CD14-positive monocyte (primary cell): ENCODE data around the gene DNMT3A. TPM values are rescaled to one million over a fixed set of nuclear protein-coding genes. Genes with fewer than 3 reads are reported as not detected.

Source experiments
- DNase-seq, 3 donors: peaks; one replicate each; pipeline ENCODE4 v3.0.0-alpha.2; 2011 to 2022
- H2AFZ ChIP-seq: 2 replicates; pipeline ENCODE4 v1.6.0; 2012; ENCODE audit warnings: mild to moderate bottlenecking, low read depth, low read length, inconsistent platforms; ENCODE audit not compliant: insufficient read depth, poor library complexity, severe bottlenecking
- H3K27ac ChIP-seq, 2 donors: 1 replicate in 1 of 2; 2 replicates in 1 of 2; pipeline ENCODE4 v1.5.1; 2012 to 2013; ENCODE audit warnings: low read length in 2 of 2, control low read depth in 1 of 2, inconsistent platforms in 1 of 2, low read depth in 1 of 2, mild to moderate bottlenecking in 1 of 2
- H3K27me3 ChIP-seq, 2 donors: one replicate each; pipeline versions ENCODE4 v1.6.0 to v1.6.1; 2011 to 2013; ENCODE audit warnings: low read length in 2 of 2; ENCODE audit not compliant: control insufficient read depth in 2 of 2, insufficient read depth in 2 of 2
- H3K36me3 ChIP-seq, 2 donors: replicated peaks in 1 of 2; 1 replicate in 1 of 2; 2 replicates in 1 of 2; pipeline versions ENCODE4 v1.5.1 to v1.6.1; 2012 to 2013; ENCODE audit warnings: low read length in 2 of 2, control low read depth in 1 of 2, inconsistent platforms in 1 of 2, mild to moderate bottlenecking in 1 of 2; ENCODE audit not compliant: insufficient read depth in 2 of 2, control insufficient read depth in 1 of 2
- H3K4me1 ChIP-seq, 2 donors: 1 replicate in 1 of 2; 2 replicates in 1 of 2; pipeline versions ENCODE4 v1.5.1 to v1.6.1; 2012 to 2013; ENCODE audit warnings: low read length in 2 of 2, control low read depth in 1 of 2, inconsistent platforms in 1 of 2, mild to moderate bottlenecking in 1 of 2, moderate library complexity in 1 of 2; ENCODE audit not compliant: insufficient read depth in 2 of 2, control insufficient read depth in 1 of 2
- H3K4me2 ChIP-seq: replicated peaks from 2 replicates; pipeline ENCODE3; 2012; ENCODE audit warnings: low read length, moderate library complexity, mild to moderate bottlenecking; ENCODE audit not compliant: poor library complexity, severe bottlenecking; ENCODE audit errors: extremely low read depth
- H3K4me3 ChIP-seq, 3 experiments: fragments of 200-600 bp in 1 of 3; sonication (generic) in 1 of 3; replicated peaks in 1 of 3; 1 replicate in 2 of 3; 2 replicates in 1 of 3; pipeline ENCODE4 v1.5.1; 2011 to 2013; ENCODE audit warnings: low read length in 3 of 3, mild to moderate bottlenecking in 3 of 3, control low read depth in 2 of 3, low read depth in 2 of 3, inconsistent platforms in 1 of 3, moderate library complexity in 1 of 3
- H3K79me2 ChIP-seq: 2 replicates; pipeline ENCODE4 v1.6.0; 2012; ENCODE audit warnings: mild to moderate bottlenecking, control low read depth, inconsistent platforms, low read length, moderate library complexity; ENCODE audit not compliant: insufficient read depth
- H3K9ac ChIP-seq: 2 replicates; pipeline ENCODE4 v1.6.0; 2017; ENCODE audit warnings: low read length, mild to moderate bottlenecking; ENCODE audit not compliant: insufficient read depth, poor library complexity, severe bottlenecking
- H3K9me3 ChIP-seq, 2 donors: replicated peaks in 1 of 2; 1 replicate in 1 of 2; 2 replicates in 1 of 2; pipeline versions ENCODE4 v1.5.1 to v1.6.1; 2012 to 2013; ENCODE audit warnings: low read length in 2 of 2, control low read depth in 1 of 2; ENCODE audit not compliant: control insufficient read depth in 1 of 2, insufficient read depth in 1 of 2
- H4K20me1 ChIP-seq: 2 replicates; pipeline ENCODE4 v1.6.0; 2012; ENCODE audit warnings: mild to moderate bottlenecking, low read length, control low read depth, moderate library complexity; ENCODE audit not compliant: insufficient read depth
- H3K27ac Mint-ChIP-seq, 7 donors: one replicate each; pipeline ENCODE4 v1.8.0; 2020; ENCODE audit warnings: mild to moderate bottlenecking in 7 of 7, mixed read lengths in 7 of 7, moderate library complexity in 6 of 7, inconsistent platforms in 2 of 7
- H3K27me3 Mint-ChIP-seq, 3 donors: one replicate each; pipeline ENCODE4 v1.8.0; 2021 to 2022; ENCODE audit warnings: low read depth in 3 of 3, mild to moderate bottlenecking in 3 of 3, mixed read lengths in 3 of 3, moderate library complexity in 3 of 3, inconsistent platforms in 1 of 3
- H3K36me3 Mint-ChIP-seq, 2 donors: one replicate each; pipeline ENCODE4 v1.8.0; 2020; ENCODE audit warnings: mixed read lengths in 2 of 2, inconsistent platforms in 1 of 2, mild to moderate bottlenecking in 1 of 2
- H3K4me1 Mint-ChIP-seq: one replicate; pipeline ENCODE4 v1.8.0; 2020; ENCODE audit warnings: mild to moderate bottlenecking, mixed read lengths
- H3K4me3 Mint-ChIP-seq, 2 donors: one replicate each; pipeline ENCODE4 v1.8.0; 2020; ENCODE audit warnings: mild to moderate bottlenecking in 2 of 2, mixed read lengths in 2 of 2, moderate library complexity in 1 of 2
- H3K9me3 Mint-ChIP-seq, 7 donors: one replicate each; pipeline ENCODE4 v1.8.0; 2020 to 2022; ENCODE audit warnings: mixed read lengths in 7 of 7, mild to moderate bottlenecking in 6 of 7, moderate library complexity in 6 of 7, inconsistent platforms in 2 of 7
- WGBS: methylation state at CpG from one replicate; pipeline ENCODE4 v1.1.5; 2013; ENCODE audit warnings: missing lambda C conversion rate; ENCODE audit not compliant: insufficient coverage; 5-methylcytosine and 5-hydroxymethylcytosine counted together
- intact Hi-C, 2 donors: fragments of 100-400 bp; cut with micrococcal nuclease; formaldehyde crosslinking; loops; one replicate each; pipeline versions ENCODE4 v1.15.0 to v1.15.1; 2023
- polyA plus RNA-seq, 3 donors: library from polyadenylated mRNA; depleted of rRNA in 1 of 3; unstranded in 2 of 3; stranded (reverse) in 1 of 3; fragments of 300-500 nt in 2 of 3; fragments of >200 nt in 1 of 3; fragmentation: Illumina TruSeq in 2 of 3; gene quantifications; 1 replicate in 2 of 3; 2 replicates in 1 of 3; pipeline ENCODE4 v1.2.3, GENCODE V29; 2012 to 2021
- TF ChIP-seq, protein P1 (sequence below): fragments of 200-600 bp; IDR thresholded peaks from one replicate; pipeline ENCODE4 v1.8.0; 2022; ENCODE audit warnings: antibody characterized with exemption, mild to moderate bottlenecking

Gene DNMT3A
- polyA plus RNA-seq, 3 donors = 1.7 to 7.9 (median 2.7) TPM

DNA sequence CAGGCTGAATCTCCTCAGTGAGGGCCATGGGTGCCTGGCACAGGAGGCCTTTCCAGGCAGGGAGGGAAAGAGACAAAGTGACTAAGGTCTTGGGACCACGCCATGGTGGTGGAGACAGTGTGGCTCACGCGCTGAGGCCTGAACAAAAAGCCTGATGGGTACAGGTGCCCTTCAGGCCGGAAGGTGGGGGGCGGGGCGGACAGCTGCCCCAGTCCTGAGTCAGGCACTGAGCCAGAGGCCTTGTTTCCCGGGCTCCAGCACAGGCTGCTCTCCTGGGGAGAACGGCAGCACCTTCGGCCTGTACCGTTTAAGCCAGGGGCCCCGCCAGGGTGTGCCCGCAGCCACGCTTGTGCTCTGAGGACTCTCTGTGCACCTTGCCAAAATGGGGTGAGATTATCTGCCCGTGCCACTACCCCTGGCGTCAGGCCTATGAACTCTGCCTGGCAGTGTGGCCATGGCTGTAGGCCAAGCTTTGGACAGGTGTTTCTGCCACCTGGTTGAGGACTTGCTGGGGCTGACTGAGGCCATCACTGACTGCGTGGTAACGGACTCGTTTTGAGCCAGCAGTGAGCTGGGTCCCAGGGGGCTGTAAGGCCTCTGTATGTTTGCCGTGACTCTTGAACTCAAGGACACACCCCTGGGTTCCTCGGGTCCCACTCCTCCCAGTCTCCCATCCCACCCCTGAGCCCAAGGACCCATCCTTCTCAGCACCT is 31.7 kb upstream of the DNMT3A start:
- TF ChIP-seq, protein P1, sequence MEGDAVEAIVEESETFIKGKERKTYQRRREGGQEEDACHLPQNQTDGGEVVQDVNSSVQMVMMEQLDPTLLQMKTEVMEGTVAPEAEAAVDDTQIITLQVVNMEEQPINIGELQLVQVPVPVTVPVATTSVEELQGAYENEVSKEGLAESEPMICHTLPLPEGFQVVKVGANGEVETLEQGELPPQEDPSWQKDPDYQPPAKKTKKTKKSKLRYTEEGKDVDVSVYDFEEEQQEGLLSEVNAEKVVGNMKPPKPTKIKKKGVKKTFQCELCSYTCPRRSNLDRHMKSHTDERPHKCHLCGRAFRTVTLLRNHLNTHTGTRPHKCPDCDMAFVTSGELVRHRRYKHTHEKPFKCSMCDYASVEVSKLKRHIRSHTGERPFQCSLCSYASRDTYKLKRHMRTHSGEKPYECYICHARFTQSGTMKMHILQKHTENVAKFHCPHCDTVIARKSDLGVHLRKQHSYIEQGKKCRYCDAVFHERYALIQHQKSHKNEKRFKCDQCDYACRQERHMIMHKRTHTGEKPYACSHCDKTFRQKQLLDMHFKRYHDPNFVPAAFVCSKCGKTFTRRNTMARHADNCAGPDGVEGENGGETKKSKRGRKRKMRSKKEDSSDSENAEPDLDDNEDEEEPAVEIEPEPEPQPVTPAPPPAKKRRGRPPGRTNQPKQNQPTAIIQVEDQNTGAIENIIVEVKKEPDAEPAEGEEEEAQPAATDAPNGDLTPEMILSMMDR = no peak
- no peak overlapping the region for H3K4me2 ChIP-seq
- H3K36me3 Mint-ChIP-seq = no peaks in the 10 kb centered on the region
- WGBS = 94% methylated on average over 19 of the region's 20 CpGs
- no peak for DNase-seq
- H3K4me3 Mint-ChIP-seq = no peak overlapping the region
- H3K36me3 ChIP-seq = no peaks in the 10 kb centered on the region
- no peak overlapping the region for H3K4me3 ChIP-seq
- no peaks in the 10 kb centered on the region for H3K9me3 Mint-ChIP-seq
- peaks cover 6 to 15% (median 8%) of the 10 kb centered on the region in 3 donors for H3K27me3 Mint-ChIP-seq
- intact Hi-C loops = no loop called here
- H3K79me2 ChIP-seq = no peaks in the 10 kb centered on the region
- no peaks in the 10 kb centered on the region for H3K27me3 ChIP-seq
- no peaks in the 10 kb centered on the region for H3K9me3 ChIP-seq
- no peak overlapping the region for H3K27ac ChIP-seq
- H3K9ac ChIP-seq = no peak overlapping the region
- peaks cover 20 to 21% of the 10 kb centered on the region in 2 donors for H3K4me1 ChIP-seq
- H4K20me1 ChIP-seq = no peaks in the 10 kb centered on the region
- H3K27ac Mint-ChIP-seq = peak overlapping the region in 1 of 7 donors; percentile 20
- H3K4me1 Mint-ChIP-seq = peaks cover 24% of the 10 kb centered on the region
- H2AFZ ChIP-seq = no peak overlapping the region

DNA sequence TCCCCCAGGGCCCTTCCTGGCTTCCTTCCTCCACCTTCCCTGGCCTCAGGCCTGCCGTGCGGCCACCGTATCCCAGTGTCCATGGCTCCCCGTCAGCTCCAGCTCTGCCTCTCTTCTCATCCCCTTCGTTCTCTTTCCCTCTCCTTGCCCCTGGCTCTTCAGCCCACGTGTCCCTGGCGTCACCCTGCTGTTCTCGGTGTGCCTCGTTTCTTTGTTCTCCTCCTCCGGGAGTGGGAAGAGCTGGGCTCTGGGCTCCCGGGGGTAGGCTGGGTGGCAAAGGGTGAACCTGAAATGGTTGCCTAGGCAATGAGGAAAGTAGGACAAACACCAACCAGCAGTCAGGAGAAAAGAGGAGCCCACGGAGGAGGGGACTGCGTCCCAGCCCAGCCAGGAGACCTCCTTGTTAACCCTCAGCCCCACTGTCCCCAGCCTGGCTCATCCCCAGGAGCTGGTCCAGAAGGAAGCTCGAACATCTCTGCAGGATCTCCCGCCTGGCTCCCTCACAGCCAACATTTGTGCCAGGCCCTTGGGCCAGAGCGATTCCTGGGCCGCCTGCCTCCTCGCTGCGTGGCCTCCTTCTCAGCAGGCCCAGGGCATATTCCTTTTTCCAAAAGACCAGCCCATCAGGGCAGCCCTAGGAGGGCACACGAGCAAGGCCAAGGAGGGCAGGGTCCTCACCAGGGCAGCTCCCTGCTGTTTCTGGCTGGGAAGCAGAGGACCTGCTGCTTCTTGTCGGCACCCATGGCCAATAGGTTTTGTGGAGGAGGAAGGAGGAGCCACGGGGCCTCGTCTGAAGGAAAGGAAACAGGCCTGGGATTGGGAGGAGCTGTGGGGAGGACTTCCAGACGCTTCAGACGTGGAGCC is 30.9 kb upstream of the DNMT3A start:
- intact Hi-C loops = no loop called here
- peak overlapping the region in 2 of 7 donors; percentile 20 to 46 for H3K27ac Mint-ChIP-seq
- Histone ChIP-seq H3K9me3 (no peaks in the 10 kb centered on the region), H4K20me1 (no peaks in the 10 kb centered on the region), H3K79me2 (no peaks in the 10 kb centered on the region), H3K27ac (no peak overlapping the region), H3K4me1 (peaks cover 14 to 15% of the 10 kb centered on the region in 2 donors), H3K4me3 (no peak overlapping the region), H3K9ac (no peak overlapping the region), H2AFZ (no peak overlapping the region), H3K4me2 (no peak overlapping the region), H3K36me3 (no peaks in the 10 kb centered on the region), H3K27me3 (no peaks in the 10 kb centered on the region)
- DNase-seq = no peak
- H3K36me3 Mint-ChIP-seq = no peaks in the 10 kb centered on the region
- 91% methylated on average over 14 of the region's 25 CpGs for WGBS
- peaks cover 6 to 12% (median 8%) of the 10 kb centered on the region in 3 donors for H3K27me3 Mint-ChIP-seq
- TF ChIP-seq, protein P1 = no peak
- no peaks in the 10 kb centered on the region for H3K9me3 Mint-ChIP-seq
- peaks cover 17% of the 10 kb centered on the region for H3K4me1 Mint-ChIP-seq
- no peak overlapping the region for H3K4me3 Mint-ChIP-seq
